ENCODE data around the gene DCTN1.
"Not testable (repeated sequence)": the region's sequence is repeated elsewhere in the genome, so short reads cannot be mapped to it uniquely, and the experiment has no call there.

DCTN1 gene

GRCh38 chr2:74379851-74380789 lies at the start of gene DCTN1:
Gene DCTN1 (minus strand): TSS chr2:74380311. CDS start chr2:74380037, 274 bp downstream.
- peak; percentile 69 for DNase-seq

- DNase-seq: no peak
Measured at GRCh38 chr2:74428675-74429074, 48.6 kb upstream of the DCTN1 start.

- no peak for DNase-seq
Measured at GRCh38 chr2:74427551-74427950, 47.4 kb upstream of the DCTN1 start.

- DNase-seq: no peak
Measured at GRCh38 chr2:74426181-74426758, 46.2 kb upstream of the DCTN1 start.

- DNase-seq: no peak
Measured at GRCh38 chr2:74425523-74425922, 45.4 kb upstream of the DCTN1 start.

GRCh38 chr2:74424995-74425406 lies 44.9 kb upstream of the DCTN1 start:
- no peak for DNase-seq

GRCh38 chr2:74424139-74424992 lies 44.3 kb upstream of the DCTN1 start:
- no peak for DNase-seq

- DNase-seq: no peak
Measured at GRCh38 chr2:74423231-74424095, 43.4 kb upstream of the DCTN1 start.

- DNase-seq: peak; percentile 90
Measured at GRCh38 chr2:74421221-74421870, 41.2 kb upstream of the DCTN1 start, which contains the start of the genes C2orf81 and WDR54. Gene C2orf81 (minus strand): TSS chr2:74421619. CDS start chr2:74421560, 59 bp downstream. Gene WDR54 (plus strand): TSS chr2:74421730. CDS start chr2:74422154, 424 bp downstream.

GRCh38 chr2:74420443-74421103 lies 40.5 kb upstream of the DCTN1 start:
- not testable (repeated sequence) for DNase-seq

GRCh38 chr2:74420006-74420405 lies 39.9 kb upstream of the DCTN1 start:
- DNase-seq: no peak

- DNase-seq: no peak
Measured at GRCh38 chr2:74419345-74419744, 39.2 kb upstream of the DCTN1 start.

- DNase-seq: no peak
Measured at GRCh38 chr2:74418312-74418711, 38.2 kb upstream of the DCTN1 start.

GRCh38 chr2:74417763-74418162 lies 37.7 kb upstream of the DCTN1 start:
- no peak for DNase-seq

GRCh38 chr2:74417197-74417596 lies 37.1 kb upstream of the DCTN1 start:
- DNase-seq: no peak

GRCh38 chr2:74416778-74417177 lies 36.7 kb upstream of the DCTN1 start:
- DNase-seq: no peak

GRCh38 chr2:74415762-74416395 lies 35.8 kb upstream of the DCTN1 start:
- no peak for DNase-seq

- DNase-seq: peak; percentile 77
Measured at GRCh38 chr2:74414881-74415761, 35.0 kb upstream of the DCTN1 start.

GRCh38 chr2:74414441-74414840 lies 34.3 kb upstream of the DCTN1 start:
- no peak for DNase-seq

Data from left hindlimb (tissue), 1 donor.